Skin of body (tissue), 2 donors: ENCODE measurements around the gene NOL6. TPM values are rescaled to one million over a fixed set of nuclear protein-coding genes. Genes with fewer than 3 reads are reported as not detected.

Experiments used
- DNase-seq: peaks from one replicate; lab custom pipeline; 2025; lab: John Stamatoyannopoulos, UW
- total RNA-seq: library from RNA; depleted of rRNA; stranded (reverse); fragments of >200 nt; gene quantifications from one replicate; pipeline ENCODE4 v1.2.3, GENCODE V29; 2014

NOL6 gene
- total RNA-seq, 1 donor from 2014 or later: 21.2 TPM

DNA sequence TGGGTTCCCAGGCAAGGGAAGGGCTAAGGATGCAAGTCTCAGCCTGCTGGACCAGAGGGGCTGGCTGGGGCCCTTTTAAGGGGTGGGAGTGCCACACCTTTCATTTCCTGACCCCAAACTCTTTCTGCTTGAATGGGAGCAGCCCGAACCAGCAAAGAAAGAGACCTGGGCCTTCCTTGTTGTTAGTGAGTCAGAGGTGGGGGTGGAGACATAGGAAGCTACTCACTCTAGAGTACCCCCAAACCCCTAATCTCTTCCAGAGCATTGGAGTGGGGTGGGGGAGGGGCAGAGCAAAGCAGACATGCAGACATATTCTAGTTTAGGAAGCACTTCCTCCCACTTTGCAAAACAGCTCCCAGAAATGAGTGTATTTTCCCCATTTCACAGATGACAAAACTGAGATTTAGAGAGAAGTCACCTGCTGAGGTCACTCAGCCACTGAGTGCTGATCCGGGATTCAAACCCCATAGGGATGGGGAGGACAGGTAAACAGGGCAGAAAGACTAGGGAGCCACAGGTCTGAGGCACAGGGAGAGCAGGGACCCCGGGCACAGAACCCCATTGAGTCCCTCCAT, 20.4 kb downstream of the NOL6 start:
- no peak for DNase-seq

DNA sequence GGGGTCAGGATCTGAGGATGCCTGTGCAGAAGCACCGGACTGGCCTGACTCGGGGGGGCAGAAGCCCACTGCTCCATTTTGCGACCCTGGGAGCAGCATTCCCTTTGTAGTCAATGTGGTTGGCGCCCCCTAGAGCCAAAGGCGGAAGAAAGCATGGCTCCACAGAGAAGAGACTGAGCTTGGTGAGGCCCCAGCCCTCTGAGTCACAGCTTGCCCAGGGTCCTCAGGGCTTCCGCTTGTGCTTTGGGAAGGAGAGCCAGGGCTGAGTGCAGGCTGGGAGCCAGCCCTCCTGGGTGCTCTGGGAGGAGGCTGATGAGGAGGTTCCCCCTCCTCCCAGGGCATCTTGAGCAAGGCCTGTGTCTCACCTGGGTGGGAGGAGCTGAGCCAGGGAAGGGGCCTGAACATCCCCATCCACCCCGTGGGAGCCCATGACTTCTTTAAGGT, 20.9 kb downstream of the NOL6 start:
- DNase-seq: no peak

DNA sequence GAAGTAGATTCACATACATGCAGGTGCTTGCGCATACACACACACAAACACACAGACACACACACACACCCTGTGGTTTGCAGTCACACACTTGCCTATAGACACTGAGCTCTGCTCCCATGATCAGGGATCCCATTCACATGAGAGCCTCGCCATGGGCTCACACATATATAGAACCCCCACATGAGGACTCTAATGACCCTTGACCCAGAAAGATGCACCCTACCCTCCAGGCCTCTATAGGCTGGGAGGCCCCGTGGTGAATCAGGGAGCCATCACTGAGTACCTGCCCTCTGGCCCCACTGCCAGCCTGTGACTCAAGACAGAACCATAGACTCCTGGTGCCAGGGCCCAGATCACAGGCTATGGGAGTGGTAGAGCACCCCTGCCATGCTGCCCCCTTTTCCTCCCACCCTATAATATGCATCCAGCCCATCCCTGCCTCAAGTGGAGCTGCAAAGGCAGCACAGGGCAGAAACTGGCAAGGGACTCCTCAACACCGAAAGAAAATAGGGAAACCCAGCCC, 23.0 kb downstream of the NOL6 start:
- DNase-seq: no peak

DNA sequence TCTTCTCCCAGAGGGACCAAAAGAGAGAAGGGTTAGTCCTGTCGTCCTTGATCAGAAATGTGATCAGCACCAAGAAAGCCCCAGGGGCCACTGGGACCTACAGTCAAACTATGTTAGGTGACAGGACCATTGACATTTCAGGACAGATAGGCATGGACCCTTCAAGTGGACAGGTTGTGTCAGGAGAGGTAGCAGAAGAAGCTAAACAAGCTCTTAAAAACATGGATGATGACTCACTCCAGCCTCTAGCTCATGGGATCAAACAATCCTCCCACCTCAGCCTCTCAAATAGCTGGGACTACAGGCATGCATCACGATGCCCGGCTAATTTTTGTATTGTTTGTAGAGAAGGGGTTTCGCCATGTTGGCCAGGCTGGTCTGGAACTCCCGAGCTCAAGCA, 24.0 kb downstream of the NOL6 start:
- DNase-seq: no peak

DNA sequence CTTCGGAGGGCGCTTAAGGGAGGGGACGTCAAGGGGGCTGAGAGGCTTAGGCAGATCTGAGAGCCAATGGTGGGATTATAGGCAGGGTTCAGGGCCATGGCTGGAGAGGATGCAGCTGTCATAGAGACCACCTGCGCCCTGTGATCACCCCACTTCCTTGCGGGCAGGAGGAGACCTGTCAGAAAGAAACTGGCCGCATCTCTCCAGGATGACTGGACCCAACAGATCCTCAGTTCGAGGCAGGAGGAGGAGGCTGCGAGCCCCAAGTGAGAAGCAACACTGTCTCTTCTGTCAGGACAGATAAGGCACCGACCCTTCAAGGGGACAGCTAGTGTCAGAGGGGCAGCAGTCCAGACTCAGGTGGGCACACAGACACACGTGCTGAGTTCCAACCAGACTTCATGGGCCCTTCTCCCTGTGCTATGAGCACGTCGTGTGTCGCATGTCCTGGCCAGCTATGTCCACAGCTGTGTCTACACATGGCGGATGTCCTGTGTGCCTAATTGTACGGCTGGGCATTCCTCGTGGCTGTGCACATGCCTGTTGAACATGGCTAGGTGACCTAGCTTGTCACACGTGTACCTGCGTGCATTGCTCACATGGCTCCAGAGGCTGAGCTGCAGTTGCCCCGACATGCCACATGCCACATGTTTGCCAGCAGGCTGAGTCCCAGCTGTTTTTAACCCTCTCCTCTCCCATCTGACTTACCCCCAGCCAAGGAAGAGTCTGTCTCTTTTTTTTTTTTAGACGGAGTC, 25.7 kb downstream of the NOL6 start:
- no peak for DNase-seq

- no peak for DNase-seq
Observed at GRCh38 chr9:33446946-33447798, 26.6 kb downstream of the NOL6 start, which contains the start of gene AQP3. TSS of gene AQP3 (minus strand) at chr9:33447593. CDS start at chr9:33447530, 63 bp downstream.

DNA sequence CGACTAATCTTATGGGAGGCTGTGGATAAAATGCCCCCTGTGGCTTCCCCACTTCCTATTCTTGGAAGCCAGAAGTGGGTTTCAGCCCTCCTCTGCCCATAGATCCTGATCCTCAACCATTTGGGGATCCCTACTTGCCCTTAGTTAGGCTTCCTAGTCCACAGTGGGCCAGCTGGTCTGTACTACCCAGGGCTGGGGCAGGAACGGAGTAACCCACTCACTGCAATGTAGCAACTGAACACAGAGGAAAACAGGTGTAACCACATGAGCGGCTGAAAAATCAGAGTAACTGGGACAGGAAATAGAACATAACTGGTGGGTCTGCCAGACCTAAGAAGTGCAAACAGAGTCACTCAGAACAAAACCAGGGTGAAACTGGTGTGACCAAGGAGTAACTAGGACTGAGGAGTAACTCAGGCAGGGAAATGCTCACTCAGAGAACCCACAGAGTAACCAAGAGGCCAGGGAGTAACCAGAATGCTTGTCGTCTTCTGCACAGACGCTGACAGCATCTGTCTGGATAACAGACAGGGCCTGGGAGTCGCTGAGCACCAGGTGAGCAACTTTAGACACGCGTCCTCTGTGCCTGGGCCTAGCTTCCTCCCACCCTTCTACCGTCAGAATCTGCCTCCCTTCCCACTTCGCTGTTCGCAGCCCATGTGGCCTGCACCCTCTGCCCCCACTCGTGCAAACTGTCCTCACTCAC, 27.3 kb downstream of the NOL6 start:
- no peak for DNase-seq

GRCh38 chr9:33445389-33446239, 28.1 kb downstream of the NOL6 start:
- DNase-seq: no peak

- no peak for DNase-seq
Observed at GRCh38 chr9:33443464-33444154, 30.1 kb downstream of the NOL6 start.

- DNase-seq: no peak
Observed at GRCh38 chr9:33443047-33443446, 30.7 kb downstream of the NOL6 start.

DNA sequence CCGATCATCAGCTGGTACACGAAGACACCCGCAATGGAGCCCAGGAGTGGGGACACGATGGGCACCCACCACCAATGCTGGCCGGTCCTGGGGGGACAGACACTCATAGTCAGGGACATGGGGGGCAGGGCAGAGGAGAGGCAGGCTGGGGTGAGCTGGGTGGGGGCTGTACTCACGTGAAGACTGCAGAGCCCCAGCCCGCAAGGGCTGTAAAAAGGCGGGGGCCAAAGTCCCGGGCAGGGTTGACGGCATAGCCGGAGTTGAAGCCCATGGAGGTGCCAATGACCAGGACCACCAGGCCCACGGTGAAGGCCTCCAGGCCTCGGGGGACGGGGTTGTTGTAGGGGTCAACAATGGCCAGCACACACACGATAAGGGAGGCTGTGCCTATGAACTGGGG, 31.6 kb downstream of the NOL6 start:
- no peak for DNase-seq

GRCh38 chr9:33440609-33441008, 33.1 kb downstream of the NOL6 start:
- DNase-seq: no peak

- no peak for DNase-seq
Observed at GRCh38 chr9:33440204-33440603, 33.5 kb downstream of the NOL6 start.

GRCh38 chr9:33439731-33440130, 34.0 kb downstream of the NOL6 start:
- DNase-seq: no peak

DNA sequence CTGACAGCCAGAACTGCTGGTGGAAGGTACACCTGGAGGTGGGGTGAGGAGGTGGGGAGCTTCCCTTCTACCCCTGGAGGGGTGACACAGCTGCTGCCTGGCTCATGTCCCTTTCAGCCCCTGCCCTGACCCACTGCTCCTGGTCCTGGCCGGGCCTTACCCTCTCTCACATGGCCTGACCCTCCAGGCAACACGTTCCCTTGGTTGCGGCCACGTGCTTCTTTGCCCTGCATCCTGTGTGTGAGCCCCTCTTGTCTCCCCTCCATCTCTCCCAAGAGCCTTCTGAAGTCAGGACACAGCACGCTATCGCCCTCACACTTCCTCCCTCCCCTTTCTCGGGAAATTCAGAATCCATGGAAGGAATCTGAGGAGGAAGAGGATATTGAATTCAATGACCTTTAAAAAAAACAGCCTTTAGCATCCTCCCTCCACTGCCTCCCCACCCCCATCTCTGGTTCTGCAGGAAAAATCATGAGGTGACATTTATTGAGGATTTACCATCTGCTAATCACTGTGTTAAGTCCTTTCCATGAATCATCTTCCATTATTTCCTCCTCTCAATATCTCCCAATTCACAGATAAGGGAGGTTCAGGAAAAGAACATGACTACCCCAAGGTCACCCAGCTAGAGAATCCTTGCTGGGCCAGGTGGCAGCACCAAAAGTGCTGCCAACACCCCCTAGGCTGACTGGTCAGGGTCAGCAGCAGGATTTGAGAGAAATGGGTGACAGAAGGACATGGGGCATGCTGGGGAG, 34.6 kb downstream of the NOL6 start:
- DNase-seq: no peak

GRCh38 chr9:33437898-33438297, 35.8 kb downstream of the NOL6 start:
- DNase-seq: no peak

DNA sequence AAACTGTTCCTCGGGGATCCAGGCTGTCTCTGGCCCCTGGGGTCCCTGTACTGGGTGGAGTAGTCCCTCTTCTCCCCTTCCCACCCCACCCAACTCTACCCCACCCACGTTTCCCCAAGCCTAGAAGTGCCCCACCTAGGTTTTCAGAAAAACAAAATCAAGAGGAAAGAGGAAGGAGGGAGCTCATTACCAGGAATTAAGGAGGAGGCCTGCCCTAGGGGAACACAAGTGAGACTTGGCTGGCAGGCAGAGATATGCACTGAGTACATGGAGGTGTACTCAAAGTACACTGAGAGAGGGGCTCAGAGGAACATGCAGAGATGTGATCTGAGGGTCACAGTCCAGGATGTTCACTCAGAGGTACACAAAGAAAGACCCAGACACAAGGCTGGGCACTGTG, 36.5 kb downstream of the NOL6 start:
- no peak for DNase-seq

- no peak for DNase-seq
Observed at GRCh38 chr9:33436445-33436844, 37.3 kb downstream of the NOL6 start.

GRCh38 chr9:33435821-33436277, 37.9 kb downstream of the NOL6 start:
- DNase-seq: no peak
